HepG2 (cell line): ENCODE data around the gene PPM1H. TPM values are rescaled to one million over a fixed set of nuclear protein-coding genes. Genes with fewer than 3 reads are reported as not detected.
A peak's percentile ranks its signal among the peaks of the same experiment; 100 is the strongest.

ENCODE experiments used
- FOXO1 ChIP-seq: sonication (generic); formaldehyde crosslinking; IDR thresholded peaks from 2 replicates; pipeline ENCODE4 v1.4.0; 2020; ENCODE audit warnings: missing genetic modification reagents
- PHF21A ChIP-seq: sonication (generic); formaldehyde crosslinking; IDR thresholded peaks from 2 replicates; pipeline ENCODE4 v1.5.0; 2020; ENCODE audit warnings: mild to moderate bottlenecking, missing genetic modification reagents
- SOX5 ChIP-seq: IDR thresholded peaks from 2 replicates; pipeline ENCODE4 v1.6.1; 2016; ENCODE audit warnings: borderline replicate concordance
- SOX6 ChIP-seq, 2 experiments: fragments of 450-650 bp in 1 of 2; sonication (generic) in 1 of 2; formaldehyde crosslinking in 1 of 2; IDR thresholded peaks; 2 replicates each; pipeline versions ENCODE4 v1.4.0 to v1.6.1; 2017 to 2020; ENCODE audit warnings: antibody characterized with exemption in 1 of 2, mild to moderate bottlenecking in 1 of 2, missing genetic modification reagents in 1 of 2
- STAG1 ChIP-seq: sonication (generic); formaldehyde crosslinking; IDR thresholded peaks from 2 replicates; pipeline ENCODE4 v1.4.0; 2020; ENCODE audit warnings: missing genetic modification reagents
- ZNF335 ChIP-seq: sonication (generic); formaldehyde crosslinking; IDR thresholded peaks from 2 replicates; pipeline ENCODE4 v1.4.0; 2020; ENCODE audit warnings: missing genetic modification reagents
- ZNF441 ChIP-seq: sonication (generic); formaldehyde crosslinking; IDR thresholded peaks from 2 replicates; pipeline ENCODE4 v1.7.0; 2021; ENCODE audit warnings: missing genetic modification reagents, borderline replicate concordance
- ZNF572 ChIP-seq: sonication (generic); formaldehyde crosslinking; IDR thresholded peaks from 2 replicates; pipeline ENCODE4 v1.5.1; 2020; ENCODE audit warnings: mild to moderate bottlenecking, missing genetic modification reagents
- ZNF792 ChIP-seq: IDR thresholded peaks from 2 replicates; pipeline ENCODE4 v1.6.1; 2016
- polyA plus RNA-seq, 8 experiments: library from polyadenylated mRNA; depleted of rRNA in 3 of 8; stranded (reverse) in 7 of 8; unstranded in 1 of 8; fragments of >200 nt; fragmentation: Illumina TruSeq in 4 of 8; extraction: Trizol in 4 of 8; gene quantifications; 2 replicates each; pipeline versions ENCODE4 v1.2.1 to v1.2.3, GENCODE V29; 2011 to 2016; ENCODE audit warnings: low read depth in 4 of 8, missing spikeins in 1 of 8, mixed read lengths in 1 of 8; ENCODE audit not compliant: insufficient read depth in 1 of 8
- total RNA-seq, 5 experiments: library from RNA; depleted of rRNA; stranded (reverse); fragments of >200 nt; fragmentation: Illumina TruSeq; extraction: Trizol; gene quantifications; 2 replicates each; pipeline ENCODE4 v1.2.3, GENCODE V29; 2016; ENCODE audit warnings: low read depth in 1 of 5
- TF ChIP-seq, protein P1 (sequence below): sonication (generic); formaldehyde crosslinking; IDR thresholded peaks from 2 replicates; pipeline ENCODE4 v1.4.0; 2020; ENCODE audit warnings: missing genetic modification reagents
- TF ChIP-seq, protein P2 (sequence below), 2 experiments: sonication (generic) in 1 of 2; formaldehyde crosslinking in 1 of 2; IDR thresholded peaks; 2 replicates each; pipeline versions ENCODE4 v1.5.1 to v1.6.1; 2011 to 2020; ENCODE audit warnings: borderline replicate concordance in 1 of 2, low read depth in 1 of 2, low read length in 1 of 2, mild to moderate bottlenecking in 1 of 2, missing genetic modification reagents in 1 of 2, moderate library complexity in 1 of 2
- TF ChIP-seq, protein P3 (sequence below): sonication (generic); formaldehyde crosslinking; IDR thresholded peaks from 2 replicates; pipeline ENCODE4 v1.5.0; 2020; ENCODE audit warnings: mild to moderate bottlenecking, missing genetic modification reagents
- TF ChIP-seq, protein P4 (sequence below): IDR thresholded peaks from 2 replicates; pipeline ENCODE4 v1.6.1; 2012; ENCODE audit warnings: low read depth, low read length, improper control_type of control experiment

PPM1H gene
- total and polyA plus RNA-seq, 2 of the 13 experiments (the other 11 are each of a cell fraction or from before 2014, with no cell fraction given) = 29.1 to 38.1 TPM

DNA sequence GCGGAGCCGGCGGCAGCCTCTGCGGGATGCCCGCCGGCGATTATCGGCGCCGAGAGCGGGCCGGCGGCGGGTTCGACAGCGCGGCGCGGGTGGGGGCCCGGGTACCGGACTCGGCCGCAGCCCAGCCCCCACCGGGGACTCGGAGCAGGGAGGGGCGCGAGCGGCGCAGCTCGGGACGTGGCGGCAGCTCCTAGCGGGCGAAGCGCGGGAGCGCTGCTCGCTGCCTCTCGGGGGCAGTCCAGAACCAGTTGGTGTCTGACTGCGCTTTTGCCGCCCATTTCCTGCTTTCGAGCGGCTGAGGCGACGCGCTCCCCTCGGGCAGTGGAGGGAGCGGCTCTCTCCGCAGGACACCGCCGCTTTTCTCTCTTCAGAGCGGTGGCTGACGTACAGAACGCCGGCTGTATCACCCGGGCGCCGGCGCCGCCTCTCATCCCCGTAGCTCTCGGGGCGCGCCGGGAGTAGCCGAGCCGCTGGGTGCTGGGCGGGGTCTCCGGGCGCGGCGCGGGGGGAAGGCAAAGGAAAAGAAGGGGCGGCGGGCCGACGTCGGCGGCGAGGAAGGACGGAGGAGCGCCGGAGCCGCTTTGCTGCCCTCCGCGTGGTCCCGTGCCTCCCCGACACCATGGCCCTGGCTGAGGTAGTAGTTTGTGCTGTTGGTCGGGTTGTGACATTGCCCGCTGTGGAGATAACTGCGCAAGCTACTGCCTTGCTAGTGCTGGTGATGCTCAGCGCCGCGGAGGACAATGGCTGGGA, 331.7 kb downstream of the PPM1H start (continued):
- TF ChIP-seq ZNF335 (no peak), ZNF441 (CRISPR knock-in tag) (peak; percentile 73; the same call in 1 of the 2 replicates), PHF21A (CRISPR knock-in tag) (no peak; the same call in 1 of the 2 replicates), SOX6 (IDR thresholded peaks at IDR 0.05) (no peak), SOX6 (CRISPR knock-in tag; IDR thresholded peaks at IDR 0.05) (peak; percentile 95), ZNF572 (CRISPR knock-in tag) (no peak), STAG1 (CRISPR knock-in tag) (peak; percentile 62), ZNF792 (0 out of 2 replicates have a peak, but pooled peaks have one; percentile 21), FOXO1 (CRISPR knock-in tag) (no peak), SOX5 (CRISPR knock-in tag) (peak; percentile 89)
- TF ChIP-seq, protein P1, sequence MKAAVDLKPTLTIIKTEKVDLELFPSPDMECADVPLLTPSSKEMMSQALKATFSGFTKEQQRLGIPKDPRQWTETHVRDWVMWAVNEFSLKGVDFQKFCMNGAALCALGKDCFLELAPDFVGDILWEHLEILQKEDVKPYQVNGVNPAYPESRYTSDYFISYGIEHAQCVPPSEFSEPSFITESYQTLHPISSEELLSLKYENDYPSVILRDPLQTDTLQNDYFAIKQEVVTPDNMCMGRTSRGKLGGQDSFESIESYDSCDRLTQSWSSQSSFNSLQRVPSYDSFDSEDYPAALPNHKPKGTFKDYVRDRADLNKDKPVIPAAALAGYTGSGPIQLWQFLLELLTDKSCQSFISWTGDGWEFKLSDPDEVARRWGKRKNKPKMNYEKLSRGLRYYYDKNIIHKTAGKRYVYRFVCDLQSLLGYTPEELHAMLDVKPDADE (CRISPR knock-in tag) = 0 out of 2 replicates have a peak, but pooled peaks have one; percentile 30
- TF ChIP-seq, protein P2, sequence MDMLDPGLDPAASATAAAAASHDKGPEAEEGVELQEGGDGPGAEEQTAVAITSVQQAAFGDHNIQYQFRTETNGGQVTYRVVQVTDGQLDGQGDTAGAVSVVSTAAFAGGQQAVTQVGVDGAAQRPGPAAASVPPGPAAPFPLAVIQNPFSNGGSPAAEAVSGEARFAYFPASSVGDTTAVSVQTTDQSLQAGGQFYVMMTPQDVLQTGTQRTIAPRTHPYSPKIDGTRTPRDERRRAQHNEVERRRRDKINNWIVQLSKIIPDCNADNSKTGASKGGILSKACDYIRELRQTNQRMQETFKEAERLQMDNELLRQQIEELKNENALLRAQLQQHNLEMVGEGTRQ (IDR thresholded peaks at IDR 0.05; ENCODE audit: low read depth, low read length) = no peak
- TF ChIP-seq, protein P2 (CRISPR knock-in tag; IDR thresholded peaks at IDR 0.05; ENCODE audit: borderline replicate concordance) = no peak; the same call in 1 of the 2 replicates
- TF ChIP-seq, protein P3, sequence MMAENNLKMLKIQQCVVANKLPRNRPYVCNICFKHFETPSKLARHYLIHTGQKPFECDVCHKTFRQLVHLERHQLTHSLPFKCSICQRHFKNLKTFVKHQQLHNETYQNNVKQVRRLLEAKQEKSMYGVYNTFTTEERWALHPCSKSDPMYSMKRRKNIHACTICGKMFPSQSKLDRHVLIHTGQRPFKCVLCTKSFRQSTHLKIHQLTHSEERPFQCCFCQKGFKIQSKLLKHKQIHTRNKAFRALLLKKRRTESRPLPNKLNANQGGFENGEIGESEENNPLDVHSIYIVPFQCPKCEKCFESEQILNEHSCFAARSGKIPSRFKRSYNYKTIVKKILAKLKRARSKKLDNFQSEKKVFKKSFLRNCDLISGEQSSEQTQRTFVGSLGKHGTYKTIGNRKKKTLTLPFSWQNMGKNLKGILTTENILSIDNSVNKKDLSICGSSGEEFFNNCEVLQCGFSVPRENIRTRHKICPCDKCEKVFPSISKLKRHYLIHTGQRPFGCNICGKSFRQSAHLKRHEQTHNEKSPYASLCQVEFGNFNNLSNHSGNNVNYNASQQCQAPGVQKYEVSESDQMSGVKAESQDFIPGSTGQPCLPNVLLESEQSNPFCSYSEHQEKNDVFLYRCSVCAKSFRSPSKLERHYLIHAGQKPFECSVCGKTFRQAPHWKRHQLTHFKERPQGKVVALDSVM (CRISPR knock-in tag) = peak; percentile 67
- TF ChIP-seq, protein P4, sequence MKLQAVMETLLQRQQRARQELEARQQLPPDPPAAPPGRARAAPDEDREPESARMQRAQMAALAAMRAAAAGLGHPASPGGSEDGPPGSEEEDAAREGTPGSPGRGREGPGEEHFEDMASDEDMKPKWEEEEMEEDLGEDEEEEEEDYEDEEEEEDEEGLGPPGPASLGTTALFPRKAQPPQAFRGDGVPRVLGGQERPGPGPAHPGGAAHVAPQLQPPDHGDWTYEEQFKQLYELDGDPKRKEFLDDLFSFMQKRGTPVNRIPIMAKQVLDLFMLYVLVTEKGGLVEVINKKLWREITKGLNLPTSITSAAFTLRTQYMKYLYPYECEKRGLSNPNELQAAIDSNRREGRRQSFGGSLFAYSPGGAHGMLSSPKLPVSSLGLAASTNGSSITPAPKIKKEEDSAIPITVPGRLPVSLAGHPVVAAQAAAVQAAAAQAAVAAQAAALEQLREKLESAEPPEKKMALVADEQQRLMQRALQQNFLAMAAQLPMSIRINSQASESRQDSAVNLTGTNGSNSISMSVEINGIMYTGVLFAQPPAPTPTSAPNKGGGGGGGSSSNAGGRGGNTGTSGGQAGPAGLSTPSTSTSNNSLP = no peak
